Type B pancreatic cell (in vitro differentiated cells): ENCODE measurements around the gene FRG2C. TPM values are rescaled to one million over a fixed set of nuclear protein-coding genes. Genes with fewer than 3 reads are reported as not detected.
"Not testable (repeated sequence)": the region's sequence is repeated elsewhere in the genome, so short reads cannot be mapped to it uniquely, and the experiment has no call there.

Source experiments
- DNase-seq: peaks from one replicate; pipeline ENCODE4 v3.0.0; 2021; ENCODE audit warnings: mixed read lengths; ENCODE audit not compliant: unreplicated experiment; ENCODE audit errors: extremely low spot score
- H3K27ac Mint-ChIP-seq: 2 replicates; pipeline ENCODE4 v1.8.0; 2021; ENCODE audit warnings: mild to moderate bottlenecking, mixed read lengths
- H3K27me3 Mint-ChIP-seq: 2 replicates; pipeline ENCODE4 v1.8.0; 2021; ENCODE audit warnings: mixed read lengths
- H3K36me3 Mint-ChIP-seq: 2 replicates; pipeline ENCODE4 v1.8.0; 2021; ENCODE audit warnings: mixed read lengths
- H3K4me1 Mint-ChIP-seq: one replicate; pipeline ENCODE4 v1.8.0; 2021; ENCODE audit warnings: mixed read lengths; ENCODE audit not compliant: unreplicated experiment
- H3K4me3 Mint-ChIP-seq: 2 replicates; pipeline ENCODE4 v1.8.0; 2021; ENCODE audit warnings: mild to moderate bottlenecking, mixed read lengths
- H3K9me3 Mint-ChIP-seq: 2 replicates; pipeline ENCODE4 v1.8.0; 2021; ENCODE audit warnings: mixed read lengths
- microRNA-seq: library from miRNA; unstranded; fragments of <30 nt; microRNA quantifications from one replicate; pipeline ENCODE4, GENCODE V29; 2020
- total RNA-seq: library from RNA; stranded (reverse); gene quantifications from 2 replicates; pipeline ENCODE4 v1.2.1, GENCODE V29; 2021; ENCODE audit warnings: low replicate concordance
- TF ChIP-seq, protein P1 (sequence below): fragments of 200-600 bp; sonication (generic); conservative IDR thresholded peaks from 2 replicates; pipeline ENCODE4 v1.5.0; 2021; ENCODE audit warnings: antibody characterized with exemption, mild to moderate bottlenecking

FRG2C gene
- total RNA-seq, 1 donor from 2014 or later = not detected

DNA sequence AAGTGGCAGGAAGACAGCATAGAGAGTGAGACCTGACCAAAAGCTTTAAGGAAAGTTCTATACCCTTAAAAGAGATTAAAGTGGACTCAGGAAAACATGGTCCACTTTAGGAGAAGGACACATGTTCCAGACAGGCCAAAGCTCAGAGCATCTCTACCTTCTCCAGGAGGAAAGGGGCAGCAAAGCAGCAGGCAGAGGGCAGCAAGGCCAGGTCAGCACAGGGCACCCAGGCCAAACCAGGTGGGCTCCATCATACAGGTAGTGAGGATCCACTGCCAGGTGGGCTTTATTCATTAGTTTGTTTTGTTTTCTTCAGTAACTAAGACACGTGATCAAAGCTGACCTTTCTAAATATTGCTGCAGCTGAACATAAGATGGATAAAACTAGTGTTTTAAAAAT lies 19.8 kb downstream of the FRG2C start:
- not testable (repeated sequence) for DNase-seq, H3K27ac Mint-ChIP-seq, H3K27me3 Mint-ChIP-seq, H3K4me1 Mint-ChIP-seq, H3K36me3 Mint-ChIP-seq, H3K9me3 Mint-ChIP-seq, H3K4me3 Mint-ChIP-seq

GRCh38 chr3:75687323-75687722 lies 23.2 kb downstream of the FRG2C start:
- Mint-ChIP-seq H3K36me3 (no peaks in the 10 kb centered on the region), H3K9me3 (no peaks in the 10 kb centered on the region), H3K27me3 (no peaks in the 10 kb centered on the region), H3K4me1 (no peaks in the 10 kb centered on the region), H3K4me3 (no peak overlapping the region), H3K27ac (no peak overlapping the region)
- no peak for DNase-seq
- TF ChIP-seq, protein P1, sequence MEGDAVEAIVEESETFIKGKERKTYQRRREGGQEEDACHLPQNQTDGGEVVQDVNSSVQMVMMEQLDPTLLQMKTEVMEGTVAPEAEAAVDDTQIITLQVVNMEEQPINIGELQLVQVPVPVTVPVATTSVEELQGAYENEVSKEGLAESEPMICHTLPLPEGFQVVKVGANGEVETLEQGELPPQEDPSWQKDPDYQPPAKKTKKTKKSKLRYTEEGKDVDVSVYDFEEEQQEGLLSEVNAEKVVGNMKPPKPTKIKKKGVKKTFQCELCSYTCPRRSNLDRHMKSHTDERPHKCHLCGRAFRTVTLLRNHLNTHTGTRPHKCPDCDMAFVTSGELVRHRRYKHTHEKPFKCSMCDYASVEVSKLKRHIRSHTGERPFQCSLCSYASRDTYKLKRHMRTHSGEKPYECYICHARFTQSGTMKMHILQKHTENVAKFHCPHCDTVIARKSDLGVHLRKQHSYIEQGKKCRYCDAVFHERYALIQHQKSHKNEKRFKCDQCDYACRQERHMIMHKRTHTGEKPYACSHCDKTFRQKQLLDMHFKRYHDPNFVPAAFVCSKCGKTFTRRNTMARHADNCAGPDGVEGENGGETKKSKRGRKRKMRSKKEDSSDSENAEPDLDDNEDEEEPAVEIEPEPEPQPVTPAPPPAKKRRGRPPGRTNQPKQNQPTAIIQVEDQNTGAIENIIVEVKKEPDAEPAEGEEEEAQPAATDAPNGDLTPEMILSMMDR = no peak

DNA sequence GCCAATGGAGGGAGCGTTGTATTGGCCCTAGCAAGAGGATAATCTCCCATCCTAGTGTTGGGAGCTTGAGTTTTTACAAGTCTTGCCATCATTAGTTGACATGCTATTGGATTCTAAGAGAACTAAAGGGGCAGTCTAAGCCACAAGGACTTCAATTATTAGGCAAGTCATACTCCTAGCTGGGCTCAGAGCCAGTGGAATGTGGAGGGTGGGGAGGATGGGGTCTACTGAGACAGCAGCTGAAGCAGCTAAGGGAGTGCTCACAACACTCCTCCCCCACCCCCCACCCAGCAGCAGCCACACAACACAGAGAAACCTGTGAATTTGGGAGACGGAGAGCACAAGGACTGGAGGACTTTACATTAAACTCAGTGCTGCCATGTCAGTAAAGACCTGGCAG lies 27.9 kb downstream of the FRG2C start:
- Mint-ChIP-seq H3K9me3 (no peaks in the 10 kb centered on the region), H3K27me3 (no peaks in the 10 kb centered on the region), H3K36me3 (no peaks in the 10 kb centered on the region), H3K4me1 (no peaks in the 10 kb centered on the region), H3K27ac (no peak overlapping the region), H3K4me3 (no peak overlapping the region)
- TF ChIP-seq, protein P1 = no peak
- DNase-seq = no peak

Small RNA genes lying within 50 kb of the gene (microRNA-seq; reads per million reads assigned to microRNA genes)
- not detected for gene MIR1324

Other genes with a start within 250 kb of the FRG2C start
- 8.4 and 13.2 TPM in 2 replicates for gene ZNF717, start 121.2 kb downstream of the FRG2C start, total RNA-seq